PC-9 (cell line): Measurements from ENCODE around the gene PRUNE2.
A peak's percentile ranks its signal among the peaks of the same experiment; 100 is the strongest.

ENCODE experiments used
- CTCF ChIP-seq: fragments of 200-600 bp; sonication (generic); conservative IDR thresholded peaks from 2 replicates; pipeline ENCODE4 v1.6.1; 2017; ENCODE audit warnings: mixed run types, antibody characterized with exemption, mild to moderate bottlenecking, moderate library complexity
- EZH2 ChIP-seq: fragments of 200-600 bp; sonication (generic); IDR thresholded peaks from 2 replicates; pipeline ENCODE4 v1.8.0; 2017; ENCODE audit warnings: antibody characterized with exemption, low read depth

- TF ChIP-seq CTCF (peak; percentile 85), EZH2 (no peak)
These were observed 201.2 kb downstream of the PRUNE2 start for GRCh38 chr9:76704593-76705204.
